ENCODE results near the gene COL4A5.

Gene COL4A5

DNA sequence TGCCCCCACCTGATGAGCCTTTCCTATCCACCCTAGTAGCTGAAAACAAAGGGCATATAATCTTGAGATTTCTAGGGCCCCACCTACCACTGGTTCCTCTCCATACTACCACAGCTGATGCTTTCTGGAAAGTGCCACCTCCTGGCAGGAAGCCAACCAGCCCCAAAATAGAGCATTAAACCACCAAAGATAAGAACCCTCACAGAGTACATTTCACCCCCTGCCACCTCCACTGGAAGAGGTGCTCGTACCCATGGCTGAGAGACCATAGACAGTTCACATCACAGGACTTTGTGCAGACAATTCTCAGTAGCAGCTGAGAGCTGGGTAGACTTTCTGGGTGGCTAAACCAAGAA is 202.6 kb downstream of the COL4A5 start:
- no peak for DNase-seq (ENCODE audit: low spot score)

DNA sequence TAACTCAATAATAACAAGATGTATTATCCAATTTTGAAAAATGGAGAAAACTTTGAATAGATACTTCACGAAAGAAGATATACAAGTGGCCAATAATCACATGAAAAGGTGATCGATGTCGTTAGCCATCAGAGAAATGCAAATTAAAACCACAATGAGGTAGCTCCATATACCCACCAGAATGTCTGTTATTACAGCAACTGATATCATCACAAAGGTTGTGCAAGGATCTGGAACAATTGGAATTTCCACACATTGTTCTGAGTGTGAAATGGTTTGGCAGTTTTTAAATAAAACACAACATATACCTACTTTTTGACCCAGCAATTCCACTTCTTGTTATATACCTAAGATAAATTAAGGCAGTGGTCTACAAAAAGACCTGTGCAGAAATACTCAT is 225.1 kb downstream of the COL4A5 start:
- DNase-seq (ENCODE audit: low spot score), result no peak

DNA sequence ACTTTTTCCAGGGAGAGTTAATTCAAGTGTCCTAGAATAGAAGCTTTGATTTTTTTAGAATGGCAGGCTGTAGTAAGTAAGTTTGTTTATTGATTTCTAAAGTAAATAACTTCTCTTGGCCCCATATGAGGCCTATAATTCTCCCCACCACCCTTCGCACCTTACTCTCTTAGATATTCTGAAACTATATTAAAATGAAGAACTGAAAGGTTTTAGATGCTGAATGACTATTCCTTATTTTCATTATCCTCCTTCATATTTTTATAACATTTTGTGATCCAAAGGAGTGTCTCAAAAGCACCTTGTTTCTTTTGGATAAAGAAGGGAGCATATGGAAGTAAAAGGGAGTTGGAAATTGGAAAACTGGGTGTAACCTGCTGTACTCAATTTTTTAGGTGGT is 226.5 kb downstream of the COL4A5 start:
- DNase-seq (ENCODE audit: low spot score), result no peak

DNA sequence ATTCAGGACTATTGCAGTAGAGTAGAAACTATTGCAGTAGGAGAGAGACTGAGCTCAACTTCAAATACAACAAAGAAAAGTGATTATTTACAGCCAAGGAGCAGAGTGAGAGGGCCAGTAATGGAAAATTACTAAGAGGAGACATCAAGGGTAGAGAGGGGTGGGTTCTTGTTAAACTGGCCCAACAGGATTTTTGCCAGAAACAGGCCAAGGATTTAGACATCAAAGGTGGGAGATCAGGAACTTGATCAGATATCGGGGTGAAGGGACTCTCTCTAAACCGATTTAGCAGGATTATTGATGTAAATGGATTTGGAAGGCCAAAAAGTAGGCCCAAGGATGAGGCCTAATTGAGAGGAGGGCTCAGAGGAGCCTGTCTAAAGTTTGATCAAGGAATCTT is 231.9 kb downstream of the COL4A5 start:
- DNase-seq (ENCODE audit: low spot score), result no peak

DNA sequence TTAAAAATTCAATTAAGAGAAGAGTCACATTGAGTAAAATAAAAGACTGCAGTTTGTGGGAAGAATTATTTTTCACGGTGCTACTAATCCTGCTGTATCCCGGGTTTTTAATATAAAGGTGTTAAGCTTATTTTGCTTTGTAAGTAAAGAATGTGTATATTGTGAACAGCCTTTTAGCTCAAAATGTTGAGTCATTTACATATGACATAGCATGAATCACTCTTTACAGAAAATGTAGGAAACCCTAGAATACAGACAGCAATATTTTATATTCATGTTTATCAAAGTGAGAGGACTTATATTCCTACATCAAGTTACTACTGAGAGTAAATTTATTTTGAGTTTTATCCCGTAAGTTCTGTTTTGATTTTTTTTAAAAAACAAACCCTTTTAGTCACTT is 257.1 kb downstream of the COL4A5 start:
- DNase-seq (ENCODE audit: low spot score), result no peak

DNA sequence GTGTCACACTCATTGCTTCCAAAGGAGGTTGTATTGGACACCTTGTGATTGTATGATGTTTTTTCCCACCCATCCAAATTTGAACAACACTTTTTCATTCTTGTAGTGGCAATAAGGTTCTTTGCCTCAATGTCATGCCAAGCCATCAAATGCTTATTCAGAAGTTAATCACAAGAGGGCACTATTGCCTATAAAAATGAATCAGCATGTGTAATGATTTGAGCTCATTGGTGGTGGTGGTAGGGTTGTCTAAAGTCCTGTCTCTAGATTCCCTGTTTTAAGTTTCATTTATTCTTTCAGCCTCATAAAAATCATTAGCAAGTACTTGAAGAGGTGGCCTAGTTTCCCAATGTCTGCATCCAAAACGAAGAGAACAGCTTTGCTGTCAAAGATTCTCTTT is 259.7 kb downstream of the COL4A5 start:
- DNase-seq (ENCODE audit: low spot score), result peak; percentile 6

DNA sequence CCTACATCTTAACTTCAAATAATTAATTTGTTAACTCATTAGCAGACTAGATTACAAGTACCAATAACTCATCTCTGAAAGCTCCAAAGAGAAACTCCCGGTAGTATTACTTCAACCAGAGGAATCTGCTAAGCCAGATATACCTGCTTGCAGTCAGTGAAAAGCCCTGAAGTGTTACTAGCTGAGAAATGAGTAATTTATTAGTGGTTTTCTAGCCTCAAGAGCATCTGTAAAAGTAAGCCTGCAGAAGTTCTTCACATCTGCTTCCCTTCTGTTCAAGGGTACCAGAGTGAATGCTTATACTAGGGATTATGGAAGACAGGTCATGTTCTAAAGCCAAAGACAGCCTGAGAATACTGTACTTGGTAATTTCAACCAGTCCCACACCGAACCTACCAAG is 262.0 kb downstream of the COL4A5 start:
- DNase-seq (ENCODE audit: low spot score), result no peak

DNA sequence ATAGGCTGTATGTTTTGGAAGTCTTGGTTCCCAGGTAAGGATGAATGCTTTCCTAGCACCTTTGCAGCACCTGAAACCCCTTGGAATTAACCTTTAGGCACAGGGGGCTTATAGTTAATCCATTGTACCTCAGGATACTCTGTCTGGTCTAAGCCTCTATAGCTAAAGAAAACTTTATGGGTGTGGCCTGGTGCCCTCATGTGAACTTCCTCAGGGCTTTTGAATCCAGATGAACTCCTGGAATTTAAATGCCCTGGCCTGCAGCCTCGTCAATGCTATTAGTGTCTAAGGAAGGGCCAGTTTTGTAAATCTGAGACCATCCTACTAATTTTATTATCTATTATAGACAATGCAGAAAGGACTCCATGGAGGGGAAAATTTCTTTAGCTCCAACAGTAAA is 262.9 kb downstream of the COL4A5 start:
- DNase-seq (ENCODE audit: low spot score), result no peak

DNA sequence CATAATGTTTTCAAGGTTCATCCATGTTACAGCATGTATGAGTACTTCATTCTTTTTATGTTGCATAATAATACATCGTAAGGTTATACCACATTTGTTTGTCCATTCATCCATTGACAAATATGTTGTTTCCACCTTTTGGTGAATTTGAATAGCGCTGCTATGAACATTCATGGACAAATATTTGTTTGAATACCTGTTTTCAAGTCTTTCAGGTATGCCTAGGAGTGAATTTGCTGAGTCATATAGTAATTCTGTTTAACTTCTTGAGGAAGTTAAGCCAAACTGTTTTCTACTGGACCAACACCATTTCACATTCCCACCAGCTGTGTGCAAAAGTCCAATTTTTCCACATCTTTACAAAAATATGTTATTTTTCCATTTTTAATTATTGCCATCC is 265.2 kb downstream of the COL4A5 start:
- no peak for DNase-seq (ENCODE audit: low spot score)

DNA sequence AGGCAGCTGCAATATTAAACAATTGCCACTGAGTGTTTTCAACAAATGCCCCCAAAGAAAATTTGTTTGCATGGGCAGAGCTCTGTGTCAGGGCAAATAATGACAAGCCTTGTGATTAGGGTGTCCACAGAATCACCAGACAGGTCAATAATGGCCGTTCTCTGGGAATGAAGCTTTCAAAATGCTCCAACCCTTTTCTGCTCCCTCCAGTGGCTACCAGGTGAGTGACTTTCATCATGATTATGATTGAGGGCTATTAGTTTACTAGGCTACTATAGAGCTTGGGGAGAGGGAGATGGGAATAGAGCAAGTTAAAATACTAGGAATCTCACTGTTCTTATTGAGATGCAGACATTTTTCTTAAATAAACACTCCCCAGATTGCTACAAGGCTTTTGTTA is 273.2 kb downstream of the COL4A5 start:
- DNase-seq (ENCODE audit: low spot score), result no peak

DNA sequence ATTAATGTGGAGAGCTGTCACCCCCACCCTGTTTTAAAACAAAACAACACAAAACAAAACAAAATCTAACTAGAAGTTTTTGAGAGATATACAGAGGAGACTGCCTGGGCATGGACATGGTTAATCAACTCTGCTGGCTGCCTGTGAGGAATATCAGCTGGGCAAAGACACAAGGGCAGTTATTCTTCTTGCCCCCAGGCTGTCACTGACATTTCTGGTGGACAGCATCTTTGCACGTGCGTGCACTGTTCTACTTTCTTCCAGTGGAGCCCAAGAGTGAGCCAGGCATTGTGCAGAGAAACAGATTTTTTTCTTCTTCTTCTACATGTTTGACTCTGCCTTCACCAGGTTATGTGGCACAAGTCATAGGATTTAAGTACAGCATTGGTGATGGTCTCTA is 282.9 kb downstream of the COL4A5 start:
- no peak for DNase-seq (ENCODE audit: low spot score)

DNA sequence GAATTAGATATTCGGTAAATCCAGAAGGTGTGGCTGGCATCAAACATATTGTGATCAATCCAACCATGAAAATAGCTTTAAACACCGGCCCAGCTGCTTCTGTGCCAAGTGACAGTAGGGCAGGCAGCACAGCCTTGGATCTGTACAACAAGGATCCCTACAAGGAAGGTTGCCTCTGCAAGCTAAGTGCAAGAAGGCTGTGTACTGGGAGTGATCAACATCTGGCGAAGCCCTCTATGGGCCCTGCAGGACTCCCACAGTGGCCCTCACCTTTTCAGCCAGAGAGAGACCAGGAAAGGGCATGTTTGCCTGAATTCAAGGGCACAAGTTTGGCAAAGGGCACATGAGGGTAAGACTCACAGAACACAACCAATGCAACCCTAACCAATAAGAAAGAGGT is 287.1 kb downstream of the COL4A5 start:
- no peak for DNase-seq (ENCODE audit: low spot score)

DNA sequence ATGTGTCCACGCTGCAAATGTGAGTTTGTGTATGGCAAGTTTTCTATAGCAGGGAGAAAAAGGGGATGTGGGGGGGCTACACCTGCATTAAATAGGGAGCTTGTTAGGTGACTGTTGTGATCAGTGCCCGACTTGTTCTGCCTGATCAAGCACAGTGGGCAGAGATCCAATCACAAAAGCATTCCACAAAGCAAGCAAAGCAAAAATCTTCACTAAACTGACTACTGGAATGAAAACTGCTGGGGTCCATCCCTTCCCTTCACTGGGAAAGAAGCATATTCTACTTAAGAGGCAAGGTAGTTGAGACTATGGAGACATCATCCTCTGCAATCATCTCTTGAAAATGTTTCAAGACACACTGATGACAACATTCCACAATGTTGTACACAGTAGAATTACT is 291.5 kb downstream of the COL4A5 start:
- DNase-seq (ENCODE audit: low spot score), result no peak

DNA sequence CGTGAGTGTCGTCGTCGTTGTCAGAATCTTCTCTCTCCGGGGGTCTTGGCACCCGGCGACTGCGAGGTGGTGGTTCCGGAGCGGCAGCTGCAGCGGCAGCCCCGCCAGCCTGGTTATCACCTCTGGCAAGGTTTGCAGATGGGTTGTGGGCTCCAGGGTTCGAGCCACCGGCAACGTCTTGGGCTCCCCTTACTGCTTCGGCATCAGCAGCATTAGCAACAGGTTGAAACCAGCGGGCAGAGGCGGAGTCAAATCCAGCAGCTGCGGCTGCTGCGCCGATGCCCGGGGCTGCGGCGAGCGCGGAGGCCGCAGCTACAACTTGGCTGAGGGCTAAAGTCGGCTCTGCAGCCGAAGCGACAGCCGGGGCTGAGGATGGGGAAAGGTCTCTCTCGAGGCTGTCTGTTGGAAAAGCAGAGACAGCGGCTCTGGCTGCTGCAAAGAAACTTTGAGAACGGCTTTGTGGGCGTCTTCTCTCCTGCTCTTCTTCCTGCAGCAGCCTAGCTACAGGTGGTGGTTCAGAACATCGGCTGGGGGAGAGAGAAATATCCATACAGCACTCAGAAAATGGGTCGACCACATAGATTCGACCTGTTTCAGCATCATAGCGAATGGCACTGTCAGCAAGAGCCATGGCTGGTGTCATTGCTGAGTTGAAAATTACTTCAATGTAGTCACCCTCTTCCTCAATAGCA is 293.1 kb downstream of the COL4A5 start:
- DNase-seq (ENCODE audit: low spot score), result no peak

DNA sequence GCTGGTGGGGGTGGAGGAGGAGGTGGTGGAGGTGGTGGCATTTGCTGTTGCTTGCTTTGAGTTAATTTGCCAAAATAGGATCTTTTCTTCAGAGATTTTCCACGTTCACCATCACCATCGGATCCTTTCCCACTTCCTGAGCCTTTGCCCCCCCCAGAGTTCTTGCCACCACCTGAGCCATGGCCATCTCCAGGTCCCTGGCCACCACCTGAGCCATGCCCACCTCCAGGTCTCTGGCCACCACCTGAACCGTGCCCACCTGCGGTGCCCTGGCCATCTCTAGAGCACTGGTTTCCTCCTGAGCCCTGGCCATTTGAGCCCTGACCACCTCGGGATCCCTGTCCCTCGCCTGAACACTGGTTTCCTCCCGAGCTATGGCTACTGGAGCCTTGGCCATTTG is 294.8 kb downstream of the COL4A5 start:
- DNase-seq (ENCODE audit: low spot score), result no peak

DNA sequence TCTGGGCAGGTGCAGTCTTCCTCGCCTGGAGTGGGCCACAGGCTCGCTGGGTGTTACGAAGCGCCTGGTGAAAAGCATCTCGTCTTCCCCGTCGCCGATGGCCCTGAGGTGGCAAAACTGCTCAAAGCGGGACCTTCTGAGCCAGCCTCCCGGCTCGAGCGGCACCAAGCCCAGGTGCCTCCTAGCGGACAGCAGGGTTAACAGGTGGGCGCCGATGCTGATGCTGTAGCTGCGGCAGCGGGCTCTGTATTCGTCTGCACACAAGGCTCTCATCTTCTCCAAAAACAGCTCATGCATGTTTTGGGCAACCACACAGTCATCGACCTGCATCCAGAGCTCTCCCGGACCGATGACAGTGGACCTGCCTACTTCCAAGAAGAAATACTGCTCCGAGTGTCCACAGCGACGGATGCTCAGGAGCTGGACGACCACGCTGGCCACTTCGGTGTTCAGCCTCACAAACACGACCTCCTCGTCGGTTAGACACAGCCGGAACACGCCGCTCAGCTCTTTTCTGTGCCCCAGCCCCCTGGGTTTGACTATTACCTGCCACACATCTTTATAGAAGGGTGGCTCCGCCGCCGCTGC is 295.5 kb downstream of the COL4A5 start:
- DNase-seq (ENCODE audit: low spot score), result no peak

DNA sequence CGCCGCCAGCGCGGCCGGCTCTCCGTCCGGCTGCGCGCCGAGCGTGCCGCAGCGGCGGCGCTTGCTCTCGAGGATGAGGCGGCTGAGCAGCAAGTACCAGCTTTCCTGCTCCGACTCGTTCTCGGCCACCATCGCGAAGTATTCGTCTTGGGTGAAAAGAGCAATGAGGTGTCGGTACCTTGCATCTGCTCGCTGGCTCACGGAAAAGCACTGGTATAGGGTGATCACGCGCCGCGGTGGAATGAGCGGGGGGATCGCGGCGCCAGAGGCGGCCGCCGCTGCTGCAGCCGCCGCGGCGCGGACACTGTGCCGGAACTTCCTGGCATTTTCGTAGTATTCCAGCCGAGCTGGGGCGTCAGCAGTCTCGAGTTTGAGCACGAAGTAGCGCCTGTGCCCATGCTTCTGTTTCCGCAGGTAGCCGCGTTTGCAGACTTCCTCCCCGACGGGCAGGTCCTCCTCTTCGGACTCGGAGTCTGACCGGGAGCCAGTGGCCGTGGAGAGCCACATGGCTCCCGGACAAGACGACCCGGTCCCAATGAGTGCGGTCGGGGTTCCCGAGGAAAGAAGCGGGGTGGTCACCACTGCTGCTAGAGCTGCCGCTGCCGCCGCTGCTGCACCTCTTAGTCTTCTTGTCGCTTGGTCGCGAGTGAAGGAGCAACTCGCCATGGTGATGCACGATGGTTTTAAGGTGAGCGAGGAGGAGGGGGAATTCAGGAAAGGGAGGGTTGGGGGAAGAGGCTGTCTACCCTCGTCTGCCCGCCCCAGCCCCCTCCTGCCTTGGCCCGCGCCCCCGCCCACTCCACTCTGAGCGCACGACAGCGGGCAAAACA is 296.3 kb downstream of the COL4A5 start:
- no peak for DNase-seq (ENCODE audit: low spot score)

DNA sequence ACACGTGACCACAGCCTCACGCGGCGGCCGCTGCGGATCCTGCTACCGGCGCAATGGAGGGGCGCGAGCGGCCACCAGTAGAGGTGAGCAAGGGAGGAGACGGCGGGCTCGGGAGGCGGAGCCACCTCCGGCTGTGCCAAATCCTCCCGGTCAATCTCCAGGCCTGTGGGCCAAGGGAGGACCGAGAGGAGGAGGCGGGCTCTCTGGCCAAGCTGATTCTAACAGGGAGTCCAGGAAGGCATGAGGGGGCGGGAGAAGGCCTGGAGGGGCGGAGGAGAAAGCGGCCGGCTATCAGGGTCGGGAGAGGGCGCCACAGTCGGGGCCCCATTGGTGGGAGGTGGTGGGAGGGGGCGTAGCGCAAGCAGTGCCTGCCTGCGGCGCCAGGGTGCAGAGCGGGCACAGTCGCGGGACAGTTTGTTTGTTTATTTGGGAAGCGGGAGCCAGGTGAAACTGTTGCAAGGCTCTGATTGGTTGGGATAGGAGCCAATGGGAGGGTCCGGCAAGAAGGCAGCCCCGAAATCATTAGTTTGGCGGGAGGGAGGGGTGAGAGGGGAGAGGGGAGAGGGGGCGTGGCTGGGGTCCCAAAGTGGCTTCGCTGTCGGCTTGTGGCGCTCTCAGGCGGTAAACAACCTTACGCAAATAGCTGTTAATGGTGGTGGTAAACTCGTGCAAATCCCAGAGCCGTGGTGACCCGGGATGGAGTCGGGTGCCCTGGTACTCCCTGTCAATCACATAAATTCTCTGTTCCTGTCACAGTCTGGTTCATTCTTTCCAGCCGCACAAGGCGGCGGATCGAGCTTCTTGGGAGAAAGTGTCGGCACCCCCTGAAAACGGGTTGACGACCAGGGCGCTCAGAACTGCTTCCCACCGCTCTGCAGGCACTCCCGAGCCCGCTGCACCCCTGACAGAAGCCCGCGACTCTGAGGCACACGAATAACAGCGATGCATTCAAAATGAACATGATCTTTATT is 297.2 kb downstream of the COL4A5 start, which contains the start of gene IRS4:
Gene IRS4, minus strand, starts transcription at position 55 of the 971 bp plus-strand sequence.
- no peak for DNase-seq (ENCODE audit: low spot score)

DNA sequence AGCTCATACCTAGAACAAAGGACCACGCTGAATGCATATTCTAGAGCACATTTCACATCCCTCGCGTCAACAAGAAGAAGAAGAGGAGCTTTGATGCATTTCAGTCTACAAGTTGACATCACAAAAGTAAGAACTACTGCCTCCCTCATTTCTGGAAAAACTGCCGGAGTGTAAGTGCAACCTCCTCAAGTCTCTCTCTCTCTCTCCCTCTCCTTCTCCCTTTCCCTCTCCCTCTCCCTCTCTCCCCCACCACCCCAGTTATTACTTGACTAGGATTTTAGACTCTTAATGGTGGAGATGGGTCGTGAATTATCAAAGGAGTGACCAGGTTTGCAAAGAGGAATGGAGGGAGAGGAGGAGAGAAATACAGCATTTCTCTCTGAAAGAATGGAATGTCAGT is 298.1 kb downstream of the COL4A5 start:
- DNase-seq (ENCODE audit: low spot score), result no peak

DNA sequence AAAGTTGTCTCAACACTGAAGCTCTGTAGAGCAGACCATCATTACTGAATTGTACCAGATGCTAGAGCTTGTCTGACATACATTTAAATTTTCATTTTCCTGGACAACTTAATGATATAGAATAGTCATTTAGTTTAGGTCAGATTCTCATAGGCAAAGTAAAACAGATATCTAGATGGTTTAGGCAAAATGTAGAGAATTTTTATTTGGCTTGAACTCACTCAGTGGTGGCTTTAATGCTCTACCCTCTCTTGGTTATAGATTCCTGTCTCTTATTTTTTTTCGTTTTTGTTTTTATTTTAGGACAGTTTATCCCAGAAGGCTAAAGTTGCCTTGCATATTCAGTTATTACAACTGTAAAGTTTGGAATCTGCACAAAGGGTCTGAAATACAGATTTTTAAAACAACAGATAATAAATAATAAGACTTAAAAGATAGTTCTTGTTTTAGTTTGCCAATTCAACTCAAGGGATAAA is 300.7 kb downstream of the COL4A5 start:
- DNase-seq (ENCODE audit: low spot score), result no peak

All from hepatic stellate cell (primary cell).